ENCODE data around the gene CEMIP. TPM values are rescaled to one million over a fixed set of nuclear protein-coding genes. Genes with fewer than 3 reads are reported as not detected.

The CEMIP gene
- total and polyA plus RNA-seq, 2 of the 8 experiments (the other 6 are each of a cell fraction or from before 2014, with no cell fraction given), result 0.11 to 0.60 TPM

DNA sequence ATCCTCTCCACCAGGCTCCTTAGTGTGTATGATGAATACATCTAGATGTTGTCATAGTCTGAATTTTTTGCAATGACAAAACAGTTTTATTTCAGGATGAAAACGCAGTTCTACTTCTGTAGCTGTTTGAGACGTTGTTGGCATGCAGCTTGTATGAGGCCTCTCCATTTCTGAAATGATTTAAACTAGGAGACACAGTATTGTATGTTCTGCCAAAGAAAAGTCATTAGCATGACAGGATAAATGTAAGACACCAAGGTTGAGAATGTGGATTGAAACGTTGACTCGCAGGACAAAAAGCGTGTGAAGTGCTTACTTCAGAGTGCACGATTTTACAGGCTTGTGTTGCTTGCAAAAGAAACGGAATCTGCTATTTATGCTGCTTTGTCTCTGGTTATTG lies 48.8 kb upstream of the CEMIP start (continued):
- TF ChIP-seq CHD7 (IDR thresholded peaks at IDR 0.05; ENCODE audit: insufficient replicate concordance, low read length) (no peak), YY1 (IDR thresholded peaks at IDR 0.05; ENCODE audit: low read depth, low read length) (no peak), MAFK (IDR thresholded peaks at IDR 0.05; ENCODE audit: low read depth, low read length) (no peak), MAX (IDR thresholded peaks at IDR 0.05) (no peak), RXRA (IDR thresholded peaks at IDR 0.05; ENCODE audit: insufficient read depth, low read depth, low read length) (no peak), HDAC2 (IDR thresholded peaks at IDR 0.05; ENCODE audit: borderline replicate concordance in 1 of 2, low read depth in 2 of 2, low read length in 2 of 2) (no peak), POU5F1 (IDR thresholded peaks at IDR 0.05; ENCODE audit: low read depth, low read length) (no peak), CBX8 (IDR thresholded peaks at IDR 0.05; ENCODE audit: borderline replicate concordance, low read depth, low read length) (no peak), CTBP2 (IDR thresholded peaks at IDR 0.05; ENCODE audit: borderline replicate concordance, insufficient read depth, insufficient read length, low read length) (no peak), BCL11A (IDR thresholded peaks at IDR 0.05; ENCODE audit: low read depth in 2 of 2, low read length in 2 of 2) (no peak), TAF1 (IDR thresholded peaks at IDR 0.05; ENCODE audit: low read depth, low read length) (no peak), CHD2 (IDR thresholded peaks at IDR 0.05; ENCODE audit: low read length) (no peak)
